NT2/D1 (cell line): ENCODE measurements around the gene KIT.

Experiments
- SUZ12 ChIP-seq: IDR thresholded peaks from 2 replicates; pipeline ENCODE4 v1.6.1; 2011; ENCODE audit not compliant: insufficient read length, insufficient read depth; ENCODE audit errors: extremely low read depth
- ZNF274 ChIP-seq: IDR thresholded peaks from 2 replicates; pipeline ENCODE4 v1.6.1; 2011; ENCODE audit warnings: mild to moderate bottlenecking, low read depth, low read length

DNA sequence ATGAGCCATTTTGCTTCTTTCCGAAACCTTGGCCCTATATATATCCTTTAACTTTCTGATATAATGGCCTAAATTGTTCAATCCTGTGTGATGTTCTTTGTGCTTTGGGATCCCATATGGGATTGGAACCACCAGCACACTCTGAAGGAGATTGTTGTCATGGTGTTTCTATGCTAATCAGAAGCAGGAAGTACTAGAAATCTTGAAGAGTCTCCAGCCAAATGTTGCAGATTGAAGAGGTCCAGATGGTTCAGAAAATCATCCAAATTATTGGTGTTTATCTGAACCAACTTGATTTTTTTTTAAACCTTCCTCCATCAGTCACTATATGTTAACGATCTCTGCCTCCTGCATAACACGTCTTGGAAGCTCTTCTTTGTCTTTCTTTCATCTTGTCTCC is 72.8 kb downstream of the KIT start:
- no peak for TF ChIP-seq ZNF274
- TF ChIP-seq SUZ12, result no peak
